ENCODE measurements around the gene MAP4K4. TPM values are rescaled to one million over a fixed set of nuclear protein-coding genes. Genes with fewer than 3 reads are reported as not detected.
A peak's percentile ranks its signal among the peaks of the same experiment; 100 is the strongest.
"Not testable (repeated sequence)": the region's sequence is repeated elsewhere in the genome, so short reads cannot be mapped to it uniquely, and the experiment has no call there.

MAP4K4 gene
- total RNA-seq, 1 donor from 2014 or later: 68.4 TPM

GRCh38 chr2:101912545-101912944 lies 215.0 kb downstream of the MAP4K4 start:
- H3K36me3 ChIP-seq: no peaks in the 10 kb centered on the region
- no peaks in the 10 kb centered on the region for H3K4me1 ChIP-seq
- no peak for TF ChIP-seq CTCF (IDR thresholded peaks at IDR 0.05)
- no peaks in the 10 kb centered on the region for H3K27me3 ChIP-seq (ENCODE audit: low read depth)
- H3K9me3 ChIP-seq: peaks cover 13% of the 10 kb centered on the region
- intact Hi-C loops (cut with DNase I): no loop called here
- ATAC-seq (peak in 1 of 2 donors; percentile 45), DNase-seq (no peak)
- H3K4me3 ChIP-seq: no peak overlapping the region
- H3K27ac ChIP-seq: no peak overlapping the region

GRCh38 chr2:101921319-101921952 lies 223.9 kb downstream of the MAP4K4 start:
- TF ChIP-seq CTCF (IDR thresholded peaks at IDR 0.05): no peak
- intact Hi-C loops (cut with DNase I): no loop called here

GRCh38 chr2:101921953-101922325 lies 224.4 kb downstream of the MAP4K4 start:
- Histone ChIP-seq H3K27me3 (ENCODE audit: low read depth) (no peaks in the 10 kb centered on the region), H3K4me1 (no peaks in the 10 kb centered on the region), H3K36me3 (no peaks in the 10 kb centered on the region), H3K9me3 (peaks cover 13% of the 10 kb centered on the region), H3K27ac (peak overlapping the region; percentile 48), H3K4me3 (no peak overlapping the region)
- TF ChIP-seq CTCF (IDR thresholded peaks at IDR 0.05): no peak
- no peak for DNase-seq
- no peak for ATAC-seq
- intact Hi-C loops (cut with DNase I): no loop called here

More at GRCh38 chr2:101921319-101921952, 223.9 kb downstream of the MAP4K4 start:
- peak overlapping the region; percentile 48 for H3K27ac ChIP-seq
- no peak overlapping the region for H3K4me3 ChIP-seq
- no peaks in the 10 kb centered on the region for H3K27me3 ChIP-seq (ENCODE audit: low read depth)
- peaks cover 12% of the 10 kb centered on the region for H3K9me3 ChIP-seq
- DNase-seq (no peak), ATAC-seq (peak; percentile 60 to 84)
- no peaks in the 10 kb centered on the region for H3K36me3 ChIP-seq
- no peaks in the 10 kb centered on the region for H3K4me1 ChIP-seq

GRCh38 chr2:101924311-101924710 lies 226.8 kb downstream of the MAP4K4 start:
- H3K4me3 ChIP-seq; ATAC-seq; H3K27me3 ChIP-seq (ENCODE audit: low read depth); intact Hi-C loops (cut with DNase I); DNase-seq; H3K4me1 ChIP-seq; H3K36me3 ChIP-seq; H3K27ac ChIP-seq: not testable (repeated sequence)
- H3K9me3 ChIP-seq: peaks cover 21% of the 10 kb centered on the region

GRCh38 chr2:101930019-101930418 lies 232.5 kb downstream of the MAP4K4 start:
- Histone ChIP-seq H3K4me1 (no peaks in the 10 kb centered on the region), H3K36me3 (no peaks in the 10 kb centered on the region), H3K9me3 (peaks cover 12% of the 10 kb centered on the region), H3K27ac (no peak overlapping the region), H3K4me3 (no peak overlapping the region), H3K27me3 (ENCODE audit: low read depth) (no peaks in the 10 kb centered on the region)
- no peak for TF ChIP-seq CTCF (IDR thresholded peaks at IDR 0.05)
- intact Hi-C loops (cut with DNase I): no loop called here
- ATAC-seq (no peak), DNase-seq (no peak)

GRCh38 chr2:101930847-101931246 lies 233.3 kb downstream of the MAP4K4 start:
- TF ChIP-seq CTCF (IDR thresholded peaks at IDR 0.05): no peak
- H3K27ac ChIP-seq: no peak overlapping the region
- DNase-seq (no peak), ATAC-seq (no peak)
- intact Hi-C loops (cut with DNase I): no loop called here
- H3K4me1 ChIP-seq: no peaks in the 10 kb centered on the region
- H3K27me3 ChIP-seq (ENCODE audit: low read depth): no peaks in the 10 kb centered on the region
- no peaks in the 10 kb centered on the region for H3K36me3 ChIP-seq
- H3K9me3 ChIP-seq: peaks cover 9% of the 10 kb centered on the region
- H3K4me3 ChIP-seq: no peak overlapping the region

Measured in lower lobe of right lung (tissue), 2 donors.